Skeletal muscle cell (primary cell): ENCODE measurements around the gene SAMD11.
"Not testable (repeated sequence)": the region's sequence is repeated elsewhere in the genome, so short reads cannot be mapped to it uniquely, and the experiment has no call there.

Experiments
- DNase-seq: peaks from one replicate; pipeline ENCODE4 v3.0.0-alpha.2; 2010; ENCODE audit warnings: low read depth
- H3K4me3 ChIP-seq: 2 replicates; pipeline ENCODE4 v1.5.1; 2011; ENCODE audit warnings: low read depth, mild to moderate bottlenecking, control low read depth, low read length, moderate library complexity

The SAMD11 gene

DNA sequence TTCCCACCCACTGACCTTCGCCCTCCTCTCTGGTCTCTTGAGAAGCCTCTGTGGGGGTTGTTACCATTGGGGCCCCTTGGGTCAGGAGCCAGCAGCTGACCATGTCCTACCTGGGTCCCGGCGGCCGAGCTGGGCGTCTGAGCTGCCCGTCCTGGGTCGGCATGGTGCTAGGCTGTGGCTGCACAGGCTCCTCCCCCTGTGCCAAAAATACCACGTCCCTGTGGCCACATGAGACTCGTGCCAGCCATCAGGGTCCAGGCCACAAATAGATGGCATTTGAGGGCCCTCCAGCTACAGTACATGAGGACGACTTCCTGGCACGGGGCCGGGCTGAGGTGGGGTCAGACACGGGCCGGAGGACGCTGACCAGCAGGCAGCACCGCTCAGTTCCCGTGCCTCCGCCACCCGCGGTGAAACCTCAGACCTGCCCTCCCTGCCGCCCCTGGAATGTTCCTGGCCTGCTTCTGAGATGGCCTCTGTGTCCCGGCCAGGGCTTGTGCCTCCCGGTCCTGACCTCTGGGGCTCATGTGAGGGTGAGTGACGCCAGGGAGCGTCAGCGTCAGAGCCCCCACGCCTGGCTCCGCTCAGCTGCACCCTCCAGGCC, 58.3 kb downstream of the SAMD11 start, which contains the start of gene PERM1:
Gene PERM1 (minus strand): TSS at position 139 of the 604 bp plus-strand sequence. CDS start 1,064 bp downstream, outside the sequence.
- no peak within 1 kb of the TSS for H3K4me3 ChIP-seq
- no peak for DNase-seq

DNA sequence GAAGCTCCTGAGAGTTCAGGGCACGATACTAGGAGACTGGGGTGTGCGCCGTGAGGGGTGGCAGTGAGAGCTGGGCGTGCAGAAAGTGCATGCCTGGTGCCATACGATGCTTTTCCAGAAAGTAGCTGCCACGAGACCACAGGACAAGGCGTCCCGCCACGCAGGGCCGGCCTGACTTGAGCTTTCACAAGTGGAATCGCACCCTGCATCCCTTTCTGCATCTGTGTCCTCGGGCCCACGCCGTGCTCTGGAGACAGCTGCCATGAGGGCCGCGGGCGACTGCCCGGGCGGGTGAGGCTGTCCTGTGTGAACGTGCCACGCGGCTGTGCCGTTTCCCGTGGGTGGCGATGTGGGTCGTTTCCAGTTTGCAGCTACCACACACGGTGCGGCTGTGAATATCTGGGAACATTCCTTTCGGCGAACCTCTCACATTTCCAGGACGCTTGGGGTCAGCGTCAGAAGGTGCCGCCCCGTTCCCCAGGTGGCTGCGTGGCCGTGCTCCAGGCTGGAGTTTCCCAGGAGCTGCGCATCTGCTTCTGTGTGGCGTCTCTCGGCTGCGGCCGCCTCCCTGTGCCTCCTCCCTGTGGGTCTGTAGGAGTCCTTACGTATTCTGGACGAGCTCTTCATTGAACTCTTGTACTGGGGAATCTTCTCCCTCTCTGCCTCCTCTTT, 59.2 kb downstream of the SAMD11 start:
- no peak for DNase-seq

GRCh38 chr1:983798-984475, 60.2 kb downstream of the SAMD11 start:
- DNase-seq: no peak
- peak overlapping the region; percentile 23 for H3K4me3 ChIP-seq

More for the DNA sequence above, 59.2 kb downstream of the SAMD11 start:
- H3K4me3 ChIP-seq: no peak overlapping the region

- DNase-seq: no peak
- H3K4me3 ChIP-seq: peak overlapping the region; percentile 23
These were observed 60.7 kb downstream of the SAMD11 start for GRCh38 chr1:984476-984814.

DNA sequence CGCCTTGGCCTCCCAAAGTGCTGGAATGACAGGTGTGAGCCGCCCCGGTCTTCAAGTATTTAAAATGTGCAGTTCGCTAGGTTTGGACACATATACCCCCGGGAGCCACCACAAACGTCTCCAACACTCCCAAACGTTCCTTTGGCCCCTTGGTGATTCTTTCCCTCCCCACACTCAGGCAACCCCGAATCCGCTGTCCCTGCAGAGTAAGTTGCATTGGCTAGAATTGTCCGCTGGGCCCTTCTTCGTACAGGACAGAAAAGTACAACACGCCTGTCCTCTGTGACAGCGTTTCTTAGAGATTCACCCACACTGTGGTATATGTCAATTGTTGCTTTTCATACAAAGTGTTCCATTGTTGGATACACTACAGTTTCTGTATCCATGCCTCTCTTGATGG, 61.4 kb downstream of the SAMD11 start:
- no peak overlapping the region for H3K4me3 ChIP-seq
- no peak for DNase-seq

DNA sequence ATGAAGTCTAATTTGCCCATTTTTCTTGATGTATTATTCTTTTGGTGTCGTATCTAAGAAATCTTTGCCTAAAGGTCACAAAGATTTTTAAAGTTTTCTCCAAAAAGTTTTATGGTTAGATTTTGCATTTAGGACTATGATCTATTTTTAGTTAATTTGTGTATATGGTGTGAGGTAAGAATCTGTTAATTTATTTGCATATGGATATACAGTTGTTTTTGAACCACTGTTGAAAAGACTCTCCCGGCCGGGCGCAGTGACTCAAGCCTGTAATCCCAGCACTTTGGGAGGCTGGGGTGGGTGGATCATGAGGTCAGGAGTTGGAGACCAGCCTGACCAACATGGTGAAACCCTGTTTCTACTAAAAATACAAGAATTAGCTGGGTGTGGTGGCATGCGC, 64.3 kb downstream of the SAMD11 start:
- DNase-seq, H3K4me3 ChIP-seq: not testable (repeated sequence)

DNA sequence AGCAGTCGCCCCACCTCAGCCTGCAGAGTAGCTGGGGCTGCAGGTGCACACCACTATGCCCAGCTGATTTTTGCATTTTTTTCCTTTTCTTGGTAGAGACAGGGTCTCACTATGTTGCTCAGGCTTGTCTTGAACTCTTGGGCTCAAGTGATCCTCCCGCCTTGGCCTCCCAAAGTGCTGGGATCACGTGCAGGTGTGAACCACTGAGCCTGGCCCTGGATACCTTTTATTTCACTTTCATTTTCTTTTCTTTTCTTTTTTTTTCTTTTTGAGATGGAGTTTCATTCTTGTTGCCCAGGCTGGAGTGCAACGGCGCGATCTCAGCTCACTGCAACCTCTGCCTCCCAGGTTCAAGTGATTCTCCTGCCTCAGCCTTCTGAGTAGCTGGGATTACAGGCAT, 67.6 kb downstream of the SAMD11 start:
- DNase-seq, H3K4me3 ChIP-seq: not testable (repeated sequence)

DNA sequence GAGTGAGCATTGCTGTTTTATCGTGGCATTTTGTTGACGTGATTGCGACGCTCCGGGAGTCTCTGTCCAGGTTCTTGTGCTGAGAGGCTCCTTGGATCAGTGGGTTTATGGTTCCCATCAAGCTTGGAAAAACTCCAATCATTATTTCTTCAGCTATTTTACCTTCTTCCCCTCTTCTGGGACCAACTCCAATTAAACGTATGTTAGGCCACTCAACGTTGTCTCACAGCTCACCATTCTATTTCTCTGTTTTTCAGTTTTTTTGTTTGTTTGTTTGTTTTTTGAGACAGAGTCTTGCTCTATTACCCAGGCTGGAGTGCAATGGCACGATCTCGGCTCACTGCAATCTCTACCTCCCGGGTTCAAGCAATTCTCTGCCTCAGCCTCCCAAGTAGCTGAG, 68.2 kb downstream of the SAMD11 start:
- H3K4me3 ChIP-seq: no peak overlapping the region
- no peak for DNase-seq

GRCh38 chr1:992362-992761, 68.6 kb downstream of the SAMD11 start:
- DNase-seq: no peak
- no peak overlapping the region for H3K4me3 ChIP-seq

DNA sequence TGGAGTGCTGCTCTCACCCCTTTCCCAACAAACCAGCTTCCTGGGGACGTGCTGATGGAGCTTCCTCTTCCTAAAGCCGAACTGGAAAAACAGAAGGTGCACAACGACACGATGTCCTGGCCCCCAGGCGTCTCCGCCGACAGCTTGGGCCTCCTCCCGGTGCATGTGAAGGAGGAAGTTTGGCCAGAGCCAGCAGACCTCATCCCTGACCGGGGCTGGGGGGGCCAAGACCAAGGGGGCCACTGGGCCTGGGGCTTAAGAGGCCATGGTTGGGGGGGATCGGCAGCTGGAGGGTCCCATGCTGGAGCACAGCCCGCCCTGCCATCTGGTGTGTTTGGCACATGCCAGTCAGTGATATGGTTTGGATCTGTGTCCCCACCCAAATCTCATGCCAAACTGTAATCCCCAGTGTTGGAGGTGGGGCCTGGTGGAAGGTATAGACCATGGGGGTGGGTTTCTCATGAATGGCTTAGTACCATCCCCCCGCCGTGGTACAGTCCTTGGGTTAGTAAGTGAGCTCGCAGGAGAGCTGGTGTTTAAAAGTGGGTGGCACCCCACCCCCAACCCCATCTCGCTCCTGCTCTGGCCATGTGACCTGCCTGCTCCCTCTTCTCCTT, 69.8 kb downstream of the SAMD11 start:
- H3K4me3 ChIP-seq: no peak overlapping the region
- DNase-seq: no peak
